Caco-2 (cell line): Measurements from ENCODE around the gene SYNPO2. TPM values are rescaled to one million over a fixed set of nuclear protein-coding genes. Genes with fewer than 3 reads are reported as not detected.

Experiments
- BruUV-seq: library from RNA; stranded (reverse); fragments of 400-500 nt; replicated peaks from 2 replicates; lab custom pipeline; 2021; lab: Mats Ljungman, UMichigan
- CTCF ChIA-PET: fragments of 300-600 bp; sonication (Branson Sonifier 250); formaldehyde crosslinking; loops from one replicate; lab custom pipeline; 2022; ENCODE audit warnings: antibody characterized with exemption; lab: Charles Lee
- POLR2A ChIA-PET: fragments of 300-600 bp; sonication (Branson Sonifier 250); formaldehyde crosslinking; loops from one replicate; lab custom pipeline; 2022; ENCODE audit warnings: antibody characterized with exemption; lab: Charles Lee
- DNase-seq, 2 experiments: peaks; one replicate each; pipeline versions ENCODE4 v3.0.0 to v3.0.0-alpha.2; 2020 to 2022
- H3K27me3 ChIP-seq: replicated peaks from 2 replicates; pipeline ENCODE4 v1.6.0; 2011; ENCODE audit warnings: low read length; ENCODE audit not compliant: control insufficient read depth, insufficient read depth
- H3K36me3 ChIP-seq: 2 replicates; pipeline ENCODE4 v1.5.1; 2011; ENCODE audit warnings: low read length; ENCODE audit not compliant: control insufficient read depth, insufficient read depth
- H3K4me1 ChIP-seq: fragments of 250-450 bp; sonication (Bioruptor Pico); 2 replicates; pipeline ENCODE4 v1.5.1; 2020; ENCODE audit warnings: mild to moderate bottlenecking
- H3K4me3 ChIP-seq: 2 replicates; pipeline ENCODE4 v1.5.1; 2011; ENCODE audit warnings: low read depth, mild to moderate bottlenecking, control low read depth, low read length
- H3K9me3 ChIP-seq: fragments of 250-450 bp; sonication (Bioruptor Pico); 2 replicates; pipeline ENCODE4 v1.5.1; 2020; ENCODE audit warnings: mild to moderate bottlenecking, moderate library complexity
- H3K27ac Mint-ChIP-seq: one replicate; pipeline ENCODE4 v1.8.0; 2022; ENCODE audit warnings: mixed read lengths; ENCODE audit not compliant: unreplicated experiment
- H3K27me3 Mint-ChIP-seq: one replicate; pipeline ENCODE4 v1.8.0; 2022; ENCODE audit warnings: mixed read lengths; ENCODE audit not compliant: insufficient read depth, unreplicated experiment
- H3K36me3 Mint-ChIP-seq: one replicate; pipeline ENCODE4 v1.8.0; 2022; ENCODE audit warnings: mild to moderate bottlenecking, mixed read lengths; ENCODE audit not compliant: insufficient read depth, unreplicated experiment
- H3K4me1 Mint-ChIP-seq: one replicate; pipeline ENCODE4 v1.8.0; 2022; ENCODE audit warnings: low read depth, mixed read lengths; ENCODE audit not compliant: unreplicated experiment
- H3K4me3 Mint-ChIP-seq: one replicate; pipeline ENCODE4 v1.8.0; 2022; ENCODE audit warnings: mild to moderate bottlenecking, moderate library complexity, mixed read lengths; ENCODE audit not compliant: unreplicated experiment
- H3K9me3 Mint-ChIP-seq: one replicate; pipeline ENCODE4 v1.8.0; 2022; ENCODE audit warnings: mixed read lengths; ENCODE audit not compliant: unreplicated experiment
- intact Hi-C: fragments of 100-400 bp; cut with micrococcal nuclease; formaldehyde crosslinking; loops from one replicate; pipeline ENCODE4 v1.10.0; 2022; ENCODE audit not compliant: unreplicated experiment
- total RNA-seq: library from RNA; stranded (reverse); gene quantifications from 2 replicates; pipeline ENCODE4 v1.2.3, GENCODE V29; 2022
- TF ChIP-seq, protein P1 (sequence below), 2 experiments: fragments of 200-600 bp in 1 of 2; IDR thresholded peaks; 1 replicate in 1 of 2; 2 replicates in 1 of 2; pipeline versions ENCODE4 v1.5.1 to v1.8.0; 2011 to 2022; ENCODE audit warnings: antibody characterized with exemption in 1 of 2, control low read depth in 1 of 2, inconsistent platforms in 1 of 2, low read depth in 1 of 2, low read length in 1 of 2, mild to moderate bottlenecking in 1 of 2, moderate library complexity in 1 of 2; ENCODE audit not compliant: insufficient read depth in 1 of 2, severe bottlenecking in 1 of 2, unreplicated experiment in 1 of 2

SYNPO2 gene
- total RNA-seq, 1 experiment from 2014 or later, result 0.16 TPM

DNA sequence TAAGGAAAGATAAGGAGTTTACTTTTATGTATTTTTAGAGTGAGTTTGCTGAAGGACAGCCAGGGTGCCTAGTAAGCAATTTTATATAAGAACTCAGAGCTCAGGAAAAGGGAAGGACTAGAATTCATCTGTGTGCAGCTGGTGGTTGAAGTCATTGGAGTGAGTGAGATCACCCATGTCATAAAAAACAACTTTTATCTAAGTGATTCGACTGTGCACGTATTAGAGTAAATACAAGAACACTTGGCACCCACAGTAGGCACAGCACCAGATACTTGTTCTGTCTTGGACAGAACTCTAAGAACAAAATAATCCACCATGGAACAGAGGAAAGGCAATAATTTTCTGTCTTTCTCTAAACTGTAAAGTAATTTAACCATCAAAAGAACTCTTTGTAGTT lies 31.6 kb downstream of the SYNPO2 start:
- Mint-ChIP-seq H3K4me3 (no peak overlapping the region), H3K4me1 (peaks cover 5% of the 10 kb centered on the region), H3K27me3 (no peaks in the 10 kb centered on the region), H3K9me3 (no peaks in the 10 kb centered on the region), H3K27ac (no peak overlapping the region), H3K36me3 (no peaks in the 10 kb centered on the region)
- DNase-seq, result no peak
- Histone ChIP-seq H3K4me1 (no peaks in the 10 kb centered on the region), H3K36me3 (no peaks in the 10 kb centered on the region), H3K4me3 (no peak overlapping the region), H3K9me3 (no peaks in the 10 kb centered on the region), H3K27me3 (no peaks in the 10 kb centered on the region)
- CTCF ChIA-PET, result no interaction called here
- TF ChIP-seq, protein P1, sequence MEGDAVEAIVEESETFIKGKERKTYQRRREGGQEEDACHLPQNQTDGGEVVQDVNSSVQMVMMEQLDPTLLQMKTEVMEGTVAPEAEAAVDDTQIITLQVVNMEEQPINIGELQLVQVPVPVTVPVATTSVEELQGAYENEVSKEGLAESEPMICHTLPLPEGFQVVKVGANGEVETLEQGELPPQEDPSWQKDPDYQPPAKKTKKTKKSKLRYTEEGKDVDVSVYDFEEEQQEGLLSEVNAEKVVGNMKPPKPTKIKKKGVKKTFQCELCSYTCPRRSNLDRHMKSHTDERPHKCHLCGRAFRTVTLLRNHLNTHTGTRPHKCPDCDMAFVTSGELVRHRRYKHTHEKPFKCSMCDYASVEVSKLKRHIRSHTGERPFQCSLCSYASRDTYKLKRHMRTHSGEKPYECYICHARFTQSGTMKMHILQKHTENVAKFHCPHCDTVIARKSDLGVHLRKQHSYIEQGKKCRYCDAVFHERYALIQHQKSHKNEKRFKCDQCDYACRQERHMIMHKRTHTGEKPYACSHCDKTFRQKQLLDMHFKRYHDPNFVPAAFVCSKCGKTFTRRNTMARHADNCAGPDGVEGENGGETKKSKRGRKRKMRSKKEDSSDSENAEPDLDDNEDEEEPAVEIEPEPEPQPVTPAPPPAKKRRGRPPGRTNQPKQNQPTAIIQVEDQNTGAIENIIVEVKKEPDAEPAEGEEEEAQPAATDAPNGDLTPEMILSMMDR (IDR thresholded peaks at IDR 0.05; ENCODE audit: insufficient read depth in 1 of 2, low read depth in 1 of 2, low read length in 1 of 2, severe bottlenecking in 1 of 2, unreplicated experiment in 1 of 2), result no peak
- intact Hi-C loops, result no loop called here
- no TSS peak for BruUV-seq
- POLR2A ChIA-PET, result no interaction called here

- no TSS peak for BruUV-seq
- no peak overlapping the region for H3K27ac Mint-ChIP-seq
- POLR2A ChIA-PET, result no interaction called here
These were observed 33.1 kb downstream of the SYNPO2 start for GRCh38 chr4:118921786-118922185.

GRCh38 chr4:118923891-118924290 lies 35.2 kb downstream of the SYNPO2 start:
- Histone ChIP-seq H3K4me1 (no peaks in the 10 kb centered on the region), H3K9me3 (no peaks in the 10 kb centered on the region), H3K4me3 (no peak overlapping the region), H3K27me3 (no peaks in the 10 kb centered on the region), H3K36me3 (no peaks in the 10 kb centered on the region)
- TF ChIP-seq, protein P1 (IDR thresholded peaks at IDR 0.05; ENCODE audit: insufficient read depth in 1 of 2, low read depth in 1 of 2, low read length in 1 of 2, severe bottlenecking in 1 of 2, unreplicated experiment in 1 of 2), result no peak
- ChIA-PET CTCF (no interaction called here), POLR2A (no interaction called here)
- H3K4me1 Mint-ChIP-seq, result peaks cover 5% of the 10 kb centered on the region
- no peak overlapping the region for H3K27ac Mint-ChIP-seq
- H3K9me3 Mint-ChIP-seq, result no peaks in the 10 kb centered on the region
- H3K4me3 Mint-ChIP-seq, result no peak overlapping the region
- no peak for DNase-seq
- H3K36me3 Mint-ChIP-seq, result no peaks in the 10 kb centered on the region
- H3K27me3 Mint-ChIP-seq, result peaks cover 8% of the 10 kb centered on the region
- intact Hi-C loops, result no loop called here
- BruUV-seq, result no TSS peak

More at GRCh38 chr4:118921786-118922185, 33.1 kb downstream of the SYNPO2 start:
- H3K36me3 Mint-ChIP-seq, result no peaks in the 10 kb centered on the region
- no peaks in the 10 kb centered on the region for H3K9me3 Mint-ChIP-seq
- no peak overlapping the region for H3K4me3 Mint-ChIP-seq
- TF ChIP-seq, protein P1 (IDR thresholded peaks at IDR 0.05; ENCODE audit: insufficient read depth in 1 of 2, low read depth in 1 of 2, low read length in 1 of 2, severe bottlenecking in 1 of 2, unreplicated experiment in 1 of 2), result no peak
- Histone ChIP-seq H3K4me1 (no peaks in the 10 kb centered on the region), H3K9me3 (no peaks in the 10 kb centered on the region), H3K4me3 (no peak overlapping the region), H3K27me3 (no peaks in the 10 kb centered on the region), H3K36me3 (no peaks in the 10 kb centered on the region)
- intact Hi-C loops, result no loop called here
- peaks cover 3% of the 10 kb centered on the region for H3K27me3 Mint-ChIP-seq
- peaks cover 5% of the 10 kb centered on the region for H3K4me1 Mint-ChIP-seq
- CTCF ChIA-PET, result no interaction called here
- no peak for DNase-seq
